ENCODE measurements around the gene CRYBG2.
A peak's percentile ranks its signal among the peaks of the same experiment; 100 is the strongest.

CRYBG2 gene

GRCh38 chr1:26284597-26285347 lies 69.2 kb downstream of the CRYBG2 start:
- Histone ChIP-seq H3K9me3 (ENCODE audit: control extremely low read depth in 1 of 5, control insufficient read depth in 4 of 5, insufficient read depth in 2 of 5, low read depth in 1 of 5, low read length in 4 of 5) (no peaks in the 10 kb centered on the region), H3K4me3 (ENCODE audit: control insufficient read depth in 1 of 7, extremely low read depth in 1 of 7, insufficient read depth in 4 of 7, low read depth in 2 of 7, low read length in 6 of 7) (peak overlapping the region in 3 of 7 experiments; percentile 7 to 19 (median 10)), H3K36me3 (ENCODE audit: control insufficient read depth in 4 of 4, insufficient read depth in 4 of 4, low read length in 3 of 4) (peaks cover 0 to 25% (median 18%) of the 10 kb centered on the region in 4 experiments), H3K27me3 (replicated peaks in 2 of 5; ENCODE audit: control insufficient read depth in 4 of 5, insufficient read depth in 5 of 5, low read length in 4 of 5) (no peaks in the 10 kb centered on the region), H3K27ac (ENCODE audit: insufficient read depth in 1 of 2, low read depth in 1 of 2, low read length in 2 of 2, poor library complexity in 1 of 2, severe bottlenecking in 2 of 2) (peak overlapping the region; percentile 91 to 92), H3K4me1 (ENCODE audit: control extremely low read depth in 1 of 4, control insufficient read depth in 4 of 4, insufficient read depth in 4 of 4, low read length in 3 of 4) (peaks cover 19 to 98% (median 96%) of the 10 kb centered on the region in 4 experiments)
- WGBS (ENCODE audit: insufficient coverage), result 8% methylated on average over 15 of the region's 22 CpGs
- peak; percentile 99 to 100 (median 99) for DNase-seq
- CTCF ChIA-PET, result interaction anchor here (0.7 to 10.7 kb wide), 15 partner anchors 8 to 115 kb away, joined by 3 to 161 read pairs (median 4); partner anchors contain the start of genes CD52, SH3BGRL3, UBXN11 and ZNF593
- POLR2A ChIA-PET, result interaction anchor here (0.6 to 3.0 kb wide), 4 partner anchors 9 to 107 kb away, joined by 3 to 13 read pairs (median 8); partner anchors contain the start of gene CD52

GRCh38 chr1:26283871-26284596 lies 69.9 kb downstream of the CRYBG2 start:
- CTCF ChIA-PET, result interaction anchor here (0.9 to 10.7 kb wide), 8 partner anchors 7 to 90 kb away, joined by 3 to 161 read pairs (median 9); partner anchors contain the start of genes CD52, SH3BGRL3 and UBXN11
- no peaks in the 10 kb centered on the region for H3K27me3 ChIP-seq (replicated peaks in 2 of 5; ENCODE audit: control insufficient read depth in 4 of 5, insufficient read depth in 5 of 5, low read length in 4 of 5)
- peaks cover 0 to 25% (median 18%) of the 10 kb centered on the region in 4 experiments for H3K36me3 ChIP-seq (ENCODE audit: control insufficient read depth in 4 of 4, insufficient read depth in 4 of 4, low read length in 3 of 4)
- DNase-seq, result no peak
- H3K4me1 ChIP-seq (ENCODE audit: control extremely low read depth in 1 of 4, control insufficient read depth in 4 of 4, insufficient read depth in 4 of 4, low read length in 3 of 4), result peaks cover 22 to 98% (median 96%) of the 10 kb centered on the region in 4 experiments
- H3K4me3 ChIP-seq (ENCODE audit: control insufficient read depth in 1 of 7, extremely low read depth in 1 of 7, insufficient read depth in 4 of 7, low read depth in 2 of 7, low read length in 6 of 7), result peak overlapping the region in 2 of 7 experiments; percentile 10 to 19
- peak overlapping the region; percentile 91 to 92 for H3K27ac ChIP-seq (ENCODE audit: insufficient read depth in 1 of 2, low read depth in 1 of 2, low read length in 2 of 2, poor library complexity in 1 of 2, severe bottlenecking in 2 of 2)
- H3K9me3 ChIP-seq (ENCODE audit: control extremely low read depth in 1 of 5, control insufficient read depth in 4 of 5, insufficient read depth in 2 of 5, low read depth in 1 of 5, low read length in 4 of 5), result no peaks in the 10 kb centered on the region
- POLR2A ChIA-PET, result interaction anchor here (0.7 to 3.0 kb wide), 4 partner anchors 9 to 50 kb away, joined by 3 to 13 read pairs (median 8); partner anchors contain the start of genes CD52 and CEP85
- WGBS (ENCODE audit: insufficient coverage), result 95% methylated on average over 11 of the region's 12 CpGs

GRCh38 chr1:26283279-26283853 lies 70.6 kb downstream of the CRYBG2 start:
- DNase-seq, result peak in 1 of 3 donors; percentile 13
- H3K27me3 ChIP-seq (replicated peaks in 2 of 5; ENCODE audit: control insufficient read depth in 4 of 5, insufficient read depth in 5 of 5, low read length in 4 of 5), result no peaks in the 10 kb centered on the region
- H3K27ac ChIP-seq (ENCODE audit: insufficient read depth in 1 of 2, low read depth in 1 of 2, low read length in 2 of 2, poor library complexity in 1 of 2, severe bottlenecking in 2 of 2), result peak overlapping the region; percentile 91 to 92
- ChIA-PET POLR2A (interaction anchor here (0.7 to 2.5 kb wide), 3 partner anchors 35 to 49 kb away, joined by 3 to 8 read pairs (median 7); partner anchors contain the start of genes CD52 and CEP85), CTCF (interaction anchor here (0.9 to 8.8 kb wide), 2 partner anchors 17 to 36 kb away, joined by 3 to 161 read pairs; partner anchors contain the start of gene CD52)
- H3K4me3 ChIP-seq (ENCODE audit: control insufficient read depth in 1 of 7, extremely low read depth in 1 of 7, insufficient read depth in 4 of 7, low read depth in 2 of 7, low read length in 6 of 7), result no peak overlapping the region
- no peaks in the 10 kb centered on the region for H3K9me3 ChIP-seq (ENCODE audit: control extremely low read depth in 1 of 5, control insufficient read depth in 4 of 5, insufficient read depth in 2 of 5, low read depth in 1 of 5, low read length in 4 of 5)
- H3K36me3 ChIP-seq (ENCODE audit: control insufficient read depth in 4 of 4, insufficient read depth in 4 of 4, low read length in 3 of 4), result peaks cover 0 to 29% (median 18%) of the 10 kb centered on the region in 4 experiments
- H3K4me1 ChIP-seq (ENCODE audit: control extremely low read depth in 1 of 4, control insufficient read depth in 4 of 4, insufficient read depth in 4 of 4, low read length in 3 of 4), result peaks cover 24 to 98% (median 96%) of the 10 kb centered on the region in 4 experiments
- WGBS (ENCODE audit: insufficient coverage), result 82% methylated on average over 4 of the region's 4 CpGs

DNA sequence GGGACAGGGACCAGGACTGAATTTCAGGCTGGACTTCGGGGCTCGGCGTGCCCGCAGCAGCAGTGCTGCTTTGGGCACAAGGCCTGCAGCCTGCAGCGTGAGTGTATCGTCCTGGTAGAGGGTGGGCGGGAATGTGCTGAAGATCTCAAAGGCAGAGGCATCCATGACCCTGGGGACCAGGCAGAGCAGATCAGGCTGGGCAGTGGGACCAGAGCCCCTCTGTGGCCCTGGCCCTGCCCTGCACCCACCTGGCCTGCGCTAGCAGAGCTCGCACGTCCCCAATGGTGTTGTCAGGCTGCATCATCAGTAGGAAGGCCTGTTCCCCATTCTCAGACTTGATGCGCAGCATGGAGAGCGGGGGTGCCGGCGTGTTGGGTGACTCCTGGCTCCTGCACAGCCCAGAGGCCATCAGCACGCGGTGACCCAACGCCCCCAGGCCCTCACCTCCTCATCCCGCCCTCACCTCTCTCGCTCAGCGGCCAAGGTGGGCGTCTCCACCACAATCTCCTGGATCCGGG lies 71.5 kb downstream of the CRYBG2 start:
- DNase-seq, result peak in 1 of 3 donors; percentile 14
- ChIA-PET POLR2A (interaction anchor here (0.5 to 2.5 kb wide), 2 partner anchors 35 to 37 kb away, joined by 3 to 7 read pairs; partner anchors contain the start of gene CD52), CTCF (interaction anchor here (8.8 to 9.2 kb wide), 2 partner anchors 37 to 38 kb away, joined by 152 to 161 read pairs; partner anchors contain the start of gene CD52)
- H3K27ac ChIP-seq (ENCODE audit: insufficient read depth in 1 of 2, low read depth in 1 of 2, low read length in 2 of 2, poor library complexity in 1 of 2, severe bottlenecking in 2 of 2), result peak overlapping the region; percentile 18 to 29
- H3K27me3 ChIP-seq (replicated peaks in 2 of 5; ENCODE audit: control insufficient read depth in 4 of 5, insufficient read depth in 5 of 5, low read length in 4 of 5), result no peaks in the 10 kb centered on the region
- peaks cover 23 to 98% (median 96%) of the 10 kb centered on the region in 4 experiments for H3K4me1 ChIP-seq (ENCODE audit: control extremely low read depth in 1 of 4, control insufficient read depth in 4 of 4, insufficient read depth in 4 of 4, low read length in 3 of 4)
- H3K4me3 ChIP-seq (ENCODE audit: control insufficient read depth in 1 of 7, extremely low read depth in 1 of 7, insufficient read depth in 4 of 7, low read depth in 2 of 7, low read length in 6 of 7), result peak overlapping the region in 1 of 7 experiments; percentile 26
- H3K36me3 ChIP-seq (ENCODE audit: control insufficient read depth in 4 of 4, insufficient read depth in 4 of 4, low read length in 3 of 4), result peaks cover 0 to 38% (median 21%) of the 10 kb centered on the region in 4 experiments
- H3K9me3 ChIP-seq (ENCODE audit: control extremely low read depth in 1 of 5, control insufficient read depth in 4 of 5, insufficient read depth in 2 of 5, low read depth in 1 of 5, low read length in 4 of 5), result no peaks in the 10 kb centered on the region
- WGBS (ENCODE audit: insufficient coverage), result 90% methylated on average over 18 of the region's 22 CpGs

GRCh38 chr1:26281971-26282370 lies 72.0 kb downstream of the CRYBG2 start:
- 26% methylated on average over 8 of the region's 15 CpGs for WGBS (ENCODE audit: insufficient coverage)
- ChIA-PET POLR2A (interaction anchor here (0.5 to 2.5 kb wide), 4 partner anchors 18 to 37 kb away, joined by 3 to 7 read pairs (median 4); partner anchors contain the start of gene CD52), CTCF (interaction anchor here (9.2 kb wide), 1 partner anchor 38 kb away, joined by 152 read pairs; the partner anchor contains the start of gene CD52)
- H3K4me1 ChIP-seq (ENCODE audit: control extremely low read depth in 1 of 4, control insufficient read depth in 4 of 4, insufficient read depth in 4 of 4, low read length in 3 of 4), result peaks cover 23 to 98% (median 96%) of the 10 kb centered on the region in 4 experiments
- H3K36me3 ChIP-seq (ENCODE audit: control insufficient read depth in 4 of 4, insufficient read depth in 4 of 4, low read length in 3 of 4), result peaks cover 4 to 43% (median 21%) of the 10 kb centered on the region in 4 experiments
- H3K4me3 ChIP-seq (ENCODE audit: control insufficient read depth in 1 of 7, extremely low read depth in 1 of 7, insufficient read depth in 4 of 7, low read depth in 2 of 7, low read length in 6 of 7), result peak overlapping the region in 4 of 7 experiments; percentile 59 to 84 (median 78)
- peak in 2 of 3 donors; percentile 74 to 76 for DNase-seq
- H3K27ac ChIP-seq (ENCODE audit: insufficient read depth in 1 of 2, low read depth in 1 of 2, low read length in 2 of 2, poor library complexity in 1 of 2, severe bottlenecking in 2 of 2), result peak overlapping the region; percentile 29 to 93
- H3K27me3 ChIP-seq (replicated peaks in 2 of 5; ENCODE audit: control insufficient read depth in 4 of 5, insufficient read depth in 5 of 5, low read length in 4 of 5), result no peaks in the 10 kb centered on the region
- no peaks in the 10 kb centered on the region for H3K9me3 ChIP-seq (ENCODE audit: control extremely low read depth in 1 of 5, control insufficient read depth in 4 of 5, insufficient read depth in 2 of 5, low read depth in 1 of 5, low read length in 4 of 5)
